ENCODE results near the gene IGFBP2. TPM values are rescaled to one million over a fixed set of nuclear protein-coding genes. Genes with fewer than 3 reads are reported as not detected.

IGFBP2 gene
- total RNA-seq, 6 donors from 2014 or later, result 16.8 to 82.8 (median 41.9) TPM

DNA sequence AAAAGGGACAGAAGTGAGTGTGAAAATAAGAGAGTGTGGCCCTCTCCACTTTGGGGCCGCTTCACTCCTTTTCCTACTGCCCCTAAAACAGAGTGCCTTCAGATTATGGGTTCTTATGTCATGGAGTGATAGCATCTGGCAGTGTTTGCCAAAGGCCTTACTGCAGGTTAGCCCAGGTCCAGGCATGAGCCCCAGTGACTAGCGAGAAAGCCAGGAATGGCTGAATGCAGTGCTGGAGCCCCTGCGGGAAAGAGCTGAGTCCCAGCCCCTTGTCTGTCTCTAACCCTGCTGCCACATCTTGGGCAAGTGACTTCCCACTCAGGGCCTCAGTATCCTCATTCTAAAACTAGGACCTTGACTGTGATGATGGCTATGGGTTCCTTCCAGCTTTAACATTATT is 56.2 kb downstream of the IGFBP2 start:
- 92% methylated on average over 1 to 3 of the region's 3 CpGs for WGBS, 2 donors
- Histone ChIP-seq H3K4me3 (peak overlapping the region in 1 of 4 donors; percentile 4), H3K36me3 (no peaks in the 10 kb centered on the region), H3K27ac (peak overlapping the region in 2 of 4 donors; percentile 3 to 43), H3K9me3 (no peaks in the 10 kb centered on the region), H3K4me1 (peaks cover 29 to 37% (median 33%) of the 10 kb centered on the region in 4 donors), H3K27me3 (peaks cover 0 to 8% (median 3%) of the 10 kb centered on the region in 4 donors)
- no peak for DNase-seq
- no peak for ATAC-seq (ENCODE audit: low FRiP score in 2 of 2)
- TF ChIP-seq POLR2A (IDR thresholded peaks at IDR 0.05), result no peak
- no peak for TF ChIP-seq POLR2AphosphoS5 (IDR thresholded peaks at IDR 0.05)
- TF ChIP-seq EP300 (IDR thresholded peaks at IDR 0.05), result no peak
- TF ChIP-seq, protein P1, sequence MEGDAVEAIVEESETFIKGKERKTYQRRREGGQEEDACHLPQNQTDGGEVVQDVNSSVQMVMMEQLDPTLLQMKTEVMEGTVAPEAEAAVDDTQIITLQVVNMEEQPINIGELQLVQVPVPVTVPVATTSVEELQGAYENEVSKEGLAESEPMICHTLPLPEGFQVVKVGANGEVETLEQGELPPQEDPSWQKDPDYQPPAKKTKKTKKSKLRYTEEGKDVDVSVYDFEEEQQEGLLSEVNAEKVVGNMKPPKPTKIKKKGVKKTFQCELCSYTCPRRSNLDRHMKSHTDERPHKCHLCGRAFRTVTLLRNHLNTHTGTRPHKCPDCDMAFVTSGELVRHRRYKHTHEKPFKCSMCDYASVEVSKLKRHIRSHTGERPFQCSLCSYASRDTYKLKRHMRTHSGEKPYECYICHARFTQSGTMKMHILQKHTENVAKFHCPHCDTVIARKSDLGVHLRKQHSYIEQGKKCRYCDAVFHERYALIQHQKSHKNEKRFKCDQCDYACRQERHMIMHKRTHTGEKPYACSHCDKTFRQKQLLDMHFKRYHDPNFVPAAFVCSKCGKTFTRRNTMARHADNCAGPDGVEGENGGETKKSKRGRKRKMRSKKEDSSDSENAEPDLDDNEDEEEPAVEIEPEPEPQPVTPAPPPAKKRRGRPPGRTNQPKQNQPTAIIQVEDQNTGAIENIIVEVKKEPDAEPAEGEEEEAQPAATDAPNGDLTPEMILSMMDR (IDR thresholded peaks at IDR 0.05), result no peak

DNA sequence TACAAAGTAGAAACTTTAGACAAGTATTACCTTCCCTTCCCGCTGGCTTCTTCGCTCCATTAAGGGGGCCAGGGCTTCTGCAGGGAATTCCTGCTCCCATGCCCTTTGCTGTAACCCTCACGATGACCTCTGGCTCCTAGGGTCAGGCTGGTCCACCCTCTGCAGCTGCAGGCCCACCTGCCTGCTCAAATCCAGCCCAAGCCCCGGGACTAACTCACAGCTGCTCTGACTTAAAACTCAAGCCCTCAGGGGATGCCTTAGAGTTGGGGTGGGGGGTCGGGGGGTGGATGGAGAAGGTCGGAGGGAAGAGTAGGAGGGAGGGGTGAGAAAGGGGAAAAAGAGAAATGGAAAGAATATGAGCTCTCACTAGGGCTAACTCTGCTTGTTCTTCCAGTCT is 57.2 kb downstream of the IGFBP2 start:
- Histone ChIP-seq H3K9me3 (no peaks in the 10 kb centered on the region), H3K27me3 (peaks cover 0 to 18% (median 6%) of the 10 kb centered on the region in 4 donors), H3K36me3 (no peaks in the 10 kb centered on the region), H3K4me1 (peaks cover 40 to 47% (median 44%) of the 10 kb centered on the region in 4 donors), H3K4me3 (peak overlapping the region in 2 of 4 donors; percentile 21 to 46), H3K27ac (peak overlapping the region; percentile 48 to 81 (median 57))
- no peak for DNase-seq
- TF ChIP-seq POLR2AphosphoS5 (IDR thresholded peaks at IDR 0.05) (no peak), EP300 (IDR thresholded peaks at IDR 0.05) (no peak), POLR2A (IDR thresholded peaks at IDR 0.05) (no peak)
- TF ChIP-seq, protein P1 (IDR thresholded peaks at IDR 0.05), result no peak
- no peak for ATAC-seq (ENCODE audit: low FRiP score in 2 of 2)
- 40 to 60% methylated on average over 6 of the region's 6 CpGs for WGBS, 2 donors

DNA sequence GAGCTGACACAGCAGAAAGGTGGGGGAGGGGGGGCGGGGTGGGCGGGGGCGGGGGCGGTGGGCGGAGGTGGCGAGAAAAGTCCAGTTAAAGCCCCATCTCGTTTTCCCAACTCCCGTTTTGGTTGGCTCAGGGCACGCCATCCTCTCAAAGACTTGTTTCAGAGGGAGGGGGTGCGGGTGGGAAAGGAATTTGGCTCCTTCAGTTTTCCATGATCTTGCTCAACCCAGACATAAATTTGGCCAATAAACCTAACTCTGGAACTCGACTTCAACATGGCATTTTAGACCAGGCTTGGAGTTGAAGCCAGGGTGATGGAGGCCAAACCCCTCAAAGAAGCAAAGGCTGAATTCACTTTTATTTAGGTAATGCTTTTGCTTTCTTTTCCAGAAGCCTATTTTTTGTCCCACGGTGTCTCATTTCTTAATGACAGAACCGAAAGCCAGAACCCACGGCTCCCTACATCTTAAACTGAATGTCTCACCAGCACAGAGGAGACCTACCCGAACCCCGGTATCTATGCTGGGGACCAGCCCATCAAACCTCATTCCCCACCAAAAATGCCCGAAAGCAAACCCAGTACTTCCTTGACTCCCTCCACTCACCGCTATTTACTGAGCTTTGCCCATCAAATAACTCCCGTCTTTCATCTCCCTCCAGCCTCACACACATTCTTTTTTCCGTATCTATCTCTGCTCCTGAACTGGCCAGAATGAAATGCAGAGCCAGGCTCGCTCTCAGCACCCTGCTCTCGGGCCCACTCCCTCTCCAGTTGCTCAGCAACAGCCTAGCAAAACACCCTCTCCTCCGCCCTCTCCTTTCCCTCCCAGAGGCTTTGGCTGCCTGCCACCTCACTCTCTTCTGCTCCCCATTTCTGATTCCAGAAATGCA is 57.9 kb downstream of the IGFBP2 start:
- peak; percentile 61 to 84 for ATAC-seq (ENCODE audit: low FRiP score in 2 of 2)
- WGBS, 2 donors, result 11 to 12% methylated on average over 22 to 23 of the region's 23 CpGs
- H3K27me3 ChIP-seq, result peaks cover 0 to 18% (median 6%) of the 10 kb centered on the region in 4 donors
- no peaks in the 10 kb centered on the region for H3K36me3 ChIP-seq
- DNase-seq, result peak in 1 of 2 donors; percentile 61
- H3K4me3 ChIP-seq, result peak overlapping the region in 3 of 4 donors; percentile 20 to 46 (median 32)
- H3K27ac ChIP-seq, result peak overlapping the region; percentile 52 to 81 (median 63)
- H3K9me3 ChIP-seq, result no peaks in the 10 kb centered on the region
- TF ChIP-seq POLR2AphosphoS5 (IDR thresholded peaks at IDR 0.05), result peak in 1 of 2 donors; percentile 12
- no peak for TF ChIP-seq EP300 (IDR thresholded peaks at IDR 0.05)
- H3K4me1 ChIP-seq, result peaks cover 41 to 51% (median 47%) of the 10 kb centered on the region in 4 donors

DNA sequence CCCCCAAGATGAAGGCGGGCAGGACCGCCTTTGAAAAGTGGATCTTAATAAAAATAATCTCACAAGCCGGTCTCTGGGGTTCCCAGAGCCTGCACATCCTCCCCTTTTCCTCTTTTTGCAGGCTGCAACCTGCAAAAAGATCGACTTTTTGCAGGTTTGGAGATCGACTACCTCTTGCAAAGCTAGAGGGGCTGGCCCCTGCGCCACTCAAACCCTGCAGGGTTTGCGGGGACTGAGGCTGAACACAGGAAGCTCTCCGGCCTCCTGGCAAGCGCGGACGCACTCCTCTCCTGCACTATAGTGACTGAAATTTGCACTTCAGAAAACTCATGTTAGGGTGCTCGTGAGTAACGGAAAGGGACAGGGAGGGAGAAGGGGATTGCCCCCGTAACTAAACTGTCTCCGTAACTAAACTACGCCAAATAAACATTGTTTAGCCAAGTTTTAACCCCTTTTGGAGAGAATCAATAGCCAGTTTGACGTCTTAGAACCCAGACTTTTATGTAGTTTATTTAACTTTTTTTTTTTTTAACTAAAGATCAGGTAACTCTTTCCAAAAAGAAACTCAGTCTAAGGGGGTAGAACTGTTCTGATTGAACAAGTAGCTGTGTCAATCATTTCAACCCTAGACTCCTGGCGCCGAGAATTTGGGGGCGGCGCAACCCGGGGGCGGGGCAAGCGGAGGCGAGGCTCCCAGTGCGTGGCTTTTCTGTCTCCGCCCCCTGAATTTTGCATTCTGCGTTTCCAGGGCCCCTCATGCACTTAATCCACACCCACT is 59.6 kb downstream of the IGFBP2 start:
- Histone ChIP-seq H3K9me3 (no peaks in the 10 kb centered on the region), H3K27ac (peak overlapping the region; percentile 17 to 81 (median 39)), H3K4me3 (peak overlapping the region; percentile 31 to 46 (median 44)), H3K4me1 (peaks cover 41 to 51% (median 47%) of the 10 kb centered on the region in 4 donors), H3K36me3 (no peaks in the 10 kb centered on the region), H3K27me3 (peaks cover 0 to 18% (median 6%) of the 10 kb centered on the region in 4 donors)
- peak; percentile 56 to 96 for DNase-seq
- peak; percentile 35 to 65 for ATAC-seq (ENCODE audit: low FRiP score in 2 of 2)
- TF ChIP-seq POLR2A (IDR thresholded peaks at IDR 0.05) (no peak), EP300 (IDR thresholded peaks at IDR 0.05) (no peak), POLR2AphosphoS5 (IDR thresholded peaks at IDR 0.05) (no peak)
- WGBS, 2 donors, result 1% methylated on average over 22 to 28 of the region's 28 CpGs

DNA sequence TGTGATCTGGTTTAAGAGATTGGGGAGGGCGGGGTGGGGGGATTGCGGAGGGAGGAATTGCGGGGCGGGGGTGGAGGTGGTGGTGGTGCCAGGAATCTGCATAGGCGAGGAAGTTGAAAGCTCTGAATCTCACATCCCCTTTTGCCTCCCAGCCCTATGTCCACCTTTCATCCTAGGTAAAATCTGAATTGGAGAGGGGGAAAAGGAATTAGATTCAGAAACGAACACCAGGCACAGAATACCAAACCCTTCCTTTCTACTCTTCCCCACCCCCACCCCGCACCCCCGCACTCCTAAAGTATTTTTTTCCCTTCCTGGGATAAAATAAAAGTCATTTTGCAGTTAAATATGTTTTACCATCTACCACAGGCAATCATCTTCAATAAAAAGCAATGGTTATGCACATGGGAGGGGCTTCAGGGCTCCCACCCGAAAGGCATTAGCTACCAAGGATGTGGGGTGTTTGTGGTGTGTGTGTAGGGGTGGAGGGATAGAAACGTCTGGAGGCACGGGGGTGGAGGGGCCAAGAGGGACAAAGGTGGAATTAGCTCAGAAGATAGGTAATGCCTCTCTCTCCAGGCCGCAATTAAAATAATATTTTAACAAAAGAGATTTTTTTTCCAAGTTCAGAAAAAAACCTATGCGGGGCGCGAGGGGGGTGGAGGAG is 60.3 kb downstream of the IGFBP2 start:
- Histone ChIP-seq H3K4me3 (peak overlapping the region in 3 of 4 donors; percentile 44 to 46 (median 44)), H3K9me3 (no peaks in the 10 kb centered on the region), H3K36me3 (no peaks in the 10 kb centered on the region), H3K27me3 (peaks cover 0 to 18% (median 6%) of the 10 kb centered on the region in 4 donors), H3K27ac (peak overlapping the region in 3 of 4 donors; percentile 30 to 58 (median 50)), H3K4me1 (peaks cover 41 to 51% (median 45%) of the 10 kb centered on the region in 4 donors)
- 3 to 4% methylated on average over 15 of the region's 15 CpGs for WGBS, 2 donors
- DNase-seq, result no peak
- no peak for ATAC-seq (ENCODE audit: low FRiP score in 2 of 2)
- TF ChIP-seq, protein P1 (IDR thresholded peaks at IDR 0.05), result no peak
- TF ChIP-seq EP300 (IDR thresholded peaks at IDR 0.05), result no peak
- no peak for TF ChIP-seq POLR2A (IDR thresholded peaks at IDR 0.05)
- no peak for TF ChIP-seq POLR2AphosphoS5 (IDR thresholded peaks at IDR 0.05)
